Tibial nerve (tissue), 4 donors: Measurements from ENCODE around the gene EPHA7. TPM values are rescaled to one million over a fixed set of nuclear protein-coding genes. Genes with fewer than 3 reads are reported as not detected.

Experiments
- DNase-seq, 2 donors: peaks; one replicate each; pipeline ENCODE4 v3.0.0-alpha.2; 2019; ENCODE audit warnings: low spot score in 2 of 2
- H3K27ac ChIP-seq, 4 donors: fragments of 200-600 bp; sonication (generic) in 3 of 4; one replicate each; pipeline ENCODE4 v1.5.1; 2017 to 2019; ENCODE audit warnings: mild to moderate bottlenecking in 1 of 4
- H3K27me3 ChIP-seq, 2 donors: fragments of 200-600 bp; sonication (generic) in 1 of 2; one replicate each; pipeline versions ENCODE4 v1.5.1 to v1.6.0; 2017 to 2019
- H3K36me3 ChIP-seq, 3 donors: fragments of 200-600 bp; sonication (generic); one replicate each; pipeline ENCODE4 v1.5.1; 2018 to 2019
- H3K4me1 ChIP-seq, 4 donors: fragments of 200-600 bp; sonication (generic) in 3 of 4; one replicate each; pipeline ENCODE4 v1.5.1; 2017 to 2019
- H3K4me3 ChIP-seq, 4 donors: fragments of 200-600 bp; sonication (generic) in 3 of 4; one replicate each; pipeline ENCODE4 v1.5.1; 2017 to 2019; ENCODE audit warnings: mild to moderate bottlenecking in 1 of 4, moderate library complexity in 1 of 4
- H3K9me3 ChIP-seq, 4 donors: fragments of 200-600 bp; sonication (generic) in 3 of 4; one replicate each; pipeline ENCODE4 v1.5.1; 2017 to 2019
- CTCF ChIP-seq, 5 experiments: fragments of 200-600 bp in 3 of 5; fragments of 450-650 bp in 2 of 5; sonication (generic) in 3 of 5; IDR thresholded peaks; one replicate each; pipeline ENCODE4 v1.5.1; 2016 to 2019; ENCODE audit warnings: antibody characterized with exemption in 5 of 5, mild to moderate bottlenecking in 3 of 5, moderate library complexity in 2 of 5
- EP300 ChIP-seq, 2 donors: sonication (generic); formaldehyde crosslinking; IDR thresholded peaks; one replicate each; pipeline ENCODE4 v1.6.1; 2017; ENCODE audit warnings: antibody characterized with exemption in 2 of 2, mild to moderate bottlenecking in 1 of 2
- POLR2A ChIP-seq, 2 donors: fragments of 450-650 bp; IDR thresholded peaks; one replicate each; pipeline ENCODE4 v1.6.1; 2017; ENCODE audit warnings: antibody characterized with exemption in 2 of 2, mild to moderate bottlenecking in 2 of 2, moderate library complexity in 2 of 2
- WGBS, 2 donors: methylation state at CpG; one replicate each; pipeline ENCODE4 v1.1.5; 2018; 5-methylcytosine and 5-hydroxymethylcytosine counted together
- total RNA-seq, 4 donors: library from RNA; depleted of rRNA; stranded (reverse); fragments of >200 nt; gene quantifications; one replicate each; pipeline ENCODE4 v1.1.0, GENCODE V29; 2016

EPHA7 gene
- total RNA-seq, 4 donors from 2014 or later: 0.60 to 2.0 (median 1.7) TPM

DNA sequence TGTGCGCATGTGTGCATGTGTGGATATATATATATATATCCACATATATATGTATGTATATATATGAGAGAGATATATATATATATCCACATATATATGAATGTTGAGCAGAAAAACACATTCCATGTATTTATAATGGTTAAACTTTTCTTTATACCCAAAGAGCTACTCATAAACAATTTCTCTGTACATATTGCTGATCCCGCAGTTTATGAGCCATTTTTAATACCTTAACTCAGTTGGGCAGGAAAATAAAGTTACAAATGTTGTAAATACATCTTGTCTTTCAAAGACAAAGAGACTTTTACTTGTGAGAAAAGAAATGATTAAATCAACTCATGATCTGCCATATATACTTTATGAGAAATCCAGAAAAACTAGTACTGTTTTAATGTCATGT is 18.1 kb upstream of the EPHA7 start:
- Histone ChIP-seq H3K9me3 (no peaks in the 10 kb centered on the region), H3K4me3 (no peak overlapping the region), H3K27me3 (no peaks in the 10 kb centered on the region), H3K27ac (no peak overlapping the region), H3K4me1 (no peaks in the 10 kb centered on the region), H3K36me3 (no peaks in the 10 kb centered on the region)
- TF ChIP-seq CTCF (IDR thresholded peaks at IDR 0.05) (no peak), POLR2A (IDR thresholded peaks at IDR 0.05) (no peak), EP300 (IDR thresholded peaks at IDR 0.05) (no peak)
- 92 to 96% methylated on average over 2 of the region's 2 CpGs for WGBS, 2 donors
- no peak for DNase-seq

- Histone ChIP-seq H3K9me3 (no peaks in the 10 kb centered on the region), H3K4me3 (no peak overlapping the region), H3K4me1 (no peaks in the 10 kb centered on the region), H3K27ac (no peak overlapping the region), H3K27me3 (no peaks in the 10 kb centered on the region), H3K36me3 (no peaks in the 10 kb centered on the region)
- 26% methylated on average over 2 of the region's 2 CpGs for WGBS, 2 donors
- DNase-seq: no peak
- TF ChIP-seq CTCF (IDR thresholded peaks at IDR 0.05) (no peak), EP300 (IDR thresholded peaks at IDR 0.05) (no peak), POLR2A (IDR thresholded peaks at IDR 0.05) (no peak)
Measured at GRCh38 chr6:93433592-93433991, 14.2 kb upstream of the EPHA7 start.

GRCh38 chr6:93424303-93425064 is 5.1 kb upstream of the EPHA7 start:
- Histone ChIP-seq H3K4me3 (no peak overlapping the region), H3K9me3 (no peaks in the 10 kb centered on the region), H3K27ac (no peak overlapping the region), H3K27me3 (peaks cover 0 to 7% of the 10 kb centered on the region in 2 donors), H3K36me3 (no peaks in the 10 kb centered on the region), H3K4me1 (peaks cover 0 to 10% (median 0%) of the 10 kb centered on the region in 4 donors)
- TF ChIP-seq CTCF (IDR thresholded peaks at IDR 0.05) (peak; percentile 21 to 40 (median 38)), EP300 (IDR thresholded peaks at IDR 0.05) (no peak), POLR2A (IDR thresholded peaks at IDR 0.05) (no peak)
- 43 to 45% methylated on average over 2 of the region's 2 CpGs for WGBS, 2 donors
- DNase-seq: no peak

DNA sequence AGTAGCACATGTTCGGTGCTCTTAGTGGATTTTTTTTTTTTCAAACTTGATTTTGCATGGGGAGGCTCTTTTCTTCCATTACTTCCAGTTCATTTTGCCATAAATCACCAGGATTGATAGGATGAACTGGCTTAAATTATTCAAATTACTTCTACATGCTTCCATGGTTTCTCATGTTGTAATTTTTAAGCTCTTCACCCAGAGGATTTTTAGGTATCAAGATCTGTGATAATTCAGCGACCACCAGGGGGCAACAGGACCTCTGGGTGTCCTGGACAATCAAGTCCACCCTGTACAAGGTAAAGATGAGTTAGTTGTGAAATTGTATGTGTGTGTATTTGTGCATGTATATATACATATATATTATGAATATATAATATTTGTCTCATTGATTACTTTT is 4.2 kb upstream of the EPHA7 start:
- H3K36me3 ChIP-seq: no peaks in the 10 kb centered on the region
- peak in 1 of 2 donors; percentile 70 for DNase-seq
- H3K27ac ChIP-seq: no peak overlapping the region
- WGBS, 2 donors: 48 to 50% methylated on average over 2 of the region's 2 CpGs
- H3K4me3 ChIP-seq: no peak overlapping the region
- TF ChIP-seq EP300 (IDR thresholded peaks at IDR 0.05) (no peak), CTCF (IDR thresholded peaks at IDR 0.05) (peak; percentile 14 to 42 (median 19)), POLR2A (IDR thresholded peaks at IDR 0.05) (no peak)
- peaks cover 0 to 15% (median under 1%) of the 10 kb centered on the region in 4 donors for H3K4me1 ChIP-seq
- peaks cover 0 to 9% of the 10 kb centered on the region in 2 donors for H3K27me3 ChIP-seq
- H3K9me3 ChIP-seq: no peaks in the 10 kb centered on the region

DNA sequence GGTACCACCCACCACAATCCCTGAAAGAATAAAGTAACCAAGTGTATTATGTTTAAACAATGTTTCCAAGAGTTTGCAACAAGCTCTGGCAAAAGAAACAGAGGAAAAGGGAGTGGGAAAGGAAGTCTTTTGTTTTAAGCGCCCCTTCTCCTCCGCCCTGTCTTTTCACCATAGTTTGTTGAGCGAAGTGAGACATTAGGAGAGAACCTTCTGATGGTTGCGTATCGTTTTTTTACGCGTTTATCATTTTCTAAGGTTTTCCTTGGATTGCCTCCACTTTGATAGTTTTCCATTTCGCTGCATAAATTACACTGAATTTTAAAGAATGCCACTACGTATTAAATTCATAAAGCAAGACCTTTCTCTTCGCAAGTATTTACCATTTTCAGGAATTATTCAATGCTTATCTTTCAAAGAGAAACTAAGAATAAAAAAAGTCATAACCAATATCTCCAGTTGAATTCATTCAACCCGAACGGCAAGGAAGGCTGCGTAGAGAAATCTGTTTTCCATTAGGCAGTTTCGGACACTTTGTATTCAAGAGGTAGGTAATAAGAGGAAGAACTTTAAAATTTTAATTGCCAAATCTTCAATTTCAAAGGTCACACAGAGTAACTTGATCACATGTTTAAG is 920 bp upstream of the EPHA7 start:
- Histone ChIP-seq H3K36me3 (no peaks in the 10 kb centered on the region), H3K9me3 (no peaks in the 10 kb centered on the region), H3K4me1 (peaks cover 0 to 44% (median 6%) of the 10 kb centered on the region in 4 donors), H3K4me3 (peak overlapping the region; percentile 37 to 74 (median 52)), H3K27me3 (peaks cover 0 to 40% of the 10 kb centered on the region in 2 donors), H3K27ac (peak overlapping the region in 1 of 4 donors; percentile 67)
- DNase-seq: no peak
- TF ChIP-seq CTCF (IDR thresholded peaks at IDR 0.05): no peak
- TF ChIP-seq EP300 (IDR thresholded peaks at IDR 0.05): no peak
- TF ChIP-seq POLR2A (IDR thresholded peaks at IDR 0.05): no peak
- 7% methylated on average over 14 of the region's 14 CpGs for WGBS, 2 donors
